ENCODE results near the gene PGF.

PGF gene

GRCh38 chr14:74896400-74896799 lies 59.0 kb downstream of the PGF start:
- DNase-seq: no peak

DNA sequence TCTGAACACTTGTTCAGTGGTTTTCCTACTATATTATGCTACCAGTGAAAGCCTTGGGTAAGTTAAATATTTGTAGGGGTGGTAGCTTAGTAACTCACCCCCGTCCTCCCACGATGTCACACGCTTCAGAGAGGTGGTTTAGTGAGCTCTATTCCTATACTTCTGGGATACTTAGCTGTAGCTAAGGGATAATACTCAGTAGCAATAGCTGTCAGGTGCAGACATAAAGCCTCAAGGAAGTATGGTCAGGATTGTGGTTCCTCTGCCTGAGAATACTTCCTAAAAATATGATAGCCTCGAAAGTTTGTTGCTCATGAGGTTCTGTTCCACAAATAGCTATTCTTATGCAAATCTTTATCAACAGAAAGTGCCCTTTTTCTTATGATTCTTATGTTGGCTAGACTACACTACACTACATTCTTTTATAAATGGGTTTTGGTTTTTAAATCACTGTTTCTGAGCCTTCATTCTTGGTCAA lies 61.7 kb downstream of the PGF start:
- no peak for DNase-seq

GRCh38 chr14:74892745-74893144 lies 62.7 kb downstream of the PGF start:
- no peak for DNase-seq

DNA sequence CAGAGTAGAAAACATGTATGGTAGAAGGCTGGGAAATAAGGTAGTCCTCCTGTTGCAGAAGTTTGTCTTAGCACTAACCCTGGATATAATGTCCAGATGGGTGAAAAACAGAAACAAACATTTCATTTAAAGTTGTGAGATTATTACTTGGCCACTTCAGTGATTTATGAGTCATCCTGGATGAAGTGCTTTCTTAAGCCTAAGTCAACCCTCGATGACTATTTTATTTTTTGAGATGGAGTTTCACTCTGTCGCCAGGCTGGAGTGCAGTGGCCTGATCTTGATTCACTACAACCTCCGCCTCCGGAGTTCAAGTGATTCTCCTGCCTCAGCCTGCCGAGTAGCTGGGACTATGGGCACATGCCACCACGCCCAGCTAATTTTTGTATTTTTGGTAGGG lies 63.5 kb downstream of the PGF start:
- DNase-seq: peak; percentile 26
